ENCODE results near the gene DENND4C.
"Not testable (repeated sequence)": the region's sequence is repeated elsewhere in the genome, so short reads cannot be mapped to it uniquely, and the experiment has no call there.

DNA sequence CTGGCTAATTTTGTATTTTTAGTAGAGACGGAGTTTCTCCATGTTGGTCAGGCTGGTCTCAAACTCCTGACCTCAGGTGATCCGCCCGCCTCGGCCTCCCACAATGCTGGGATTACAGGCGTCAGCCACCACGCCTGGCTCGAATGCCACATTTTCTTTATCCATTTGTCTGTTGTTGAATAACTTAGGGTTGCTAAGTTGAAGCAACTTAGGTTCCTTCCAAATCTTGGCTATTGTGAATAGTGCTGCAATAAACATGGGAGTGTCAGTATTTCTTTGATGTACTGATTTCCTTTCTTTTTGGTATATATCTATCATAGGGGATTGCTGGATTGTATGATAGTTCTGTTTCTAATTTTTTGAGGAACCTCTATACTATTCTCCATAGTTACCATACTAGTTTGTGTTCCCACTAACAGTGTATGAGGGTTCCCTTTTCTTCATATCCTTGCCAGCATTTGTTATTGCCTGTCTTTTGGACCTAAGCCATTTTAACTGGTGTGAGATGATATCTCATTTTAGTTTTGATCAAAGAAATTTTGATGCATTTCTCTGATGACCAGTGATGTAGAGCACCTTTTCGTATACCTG, 29.3 kb downstream of the DENND4C start:
- TF ChIP-seq CTCF (IDR thresholded peaks at IDR 0.05); ZFX (IDR thresholded peaks at IDR 0.05; ENCODE audit: borderline replicate concordance): not testable (repeated sequence)

All from 22Rv1 (cell line).